ENCODE measurements around the gene ESR1. TPM values are rescaled to one million over a fixed set of nuclear protein-coding genes. Genes with fewer than 3 reads are reported as not detected.
"Not testable (repeated sequence)": the region's sequence is repeated elsewhere in the genome, so short reads cannot be mapped to it uniquely, and the experiment has no call there.

ESR1 gene
- total RNA-seq, 2 donors from 2014 or later: 2.4 to 3.9 TPM

- Mint-ChIP-seq H3K4me1 (no peaks in the 10 kb centered on the region), H3K27me3 (peaks cover 8% of the 10 kb centered on the region), H3K27ac (no peak overlapping the region), H3K36me3 (ENCODE audit: low read depth) (no peaks in the 10 kb centered on the region), H3K4me3 (no peak overlapping the region)
- DNase-seq (no peak), ATAC-seq (no peak)
- H3K9me3 ChIP-seq (ENCODE audit: control insufficient read depth, low read length, poor library complexity, severe bottlenecking): no peaks in the 10 kb centered on the region
These were observed 108.6 kb downstream of the ESR1 start for GRCh38 chr6:151916075-151916474.

GRCh38 chr6:151916680-151917164 is 109.2 kb downstream of the ESR1 start:
- Mint-ChIP-seq H3K27ac (no peak overlapping the region), H3K27me3 (peaks cover 4% of the 10 kb centered on the region), H3K4me1 (no peaks in the 10 kb centered on the region), H3K4me3 (no peak overlapping the region), H3K36me3 (ENCODE audit: low read depth) (no peaks in the 10 kb centered on the region)
- H3K9me3 ChIP-seq (ENCODE audit: control insufficient read depth, low read length, poor library complexity, severe bottlenecking): no peaks in the 10 kb centered on the region
- no peak for ATAC-seq
- DNase-seq: no peak

- no peaks in the 10 kb centered on the region for H3K9me3 ChIP-seq (ENCODE audit: control insufficient read depth, low read length, poor library complexity, severe bottlenecking)
- H3K36me3 Mint-ChIP-seq (ENCODE audit: low read depth): no peaks in the 10 kb centered on the region
- DNase-seq (no peak), ATAC-seq (no peak)
- H3K27me3 Mint-ChIP-seq: peaks cover under 1% of the 10 kb centered on the region
- no peaks in the 10 kb centered on the region for H3K4me1 Mint-ChIP-seq
- H3K27ac Mint-ChIP-seq: no peak overlapping the region
- no peak overlapping the region for H3K4me3 Mint-ChIP-seq
These were observed 110.2 kb downstream of the ESR1 start for GRCh38 chr6:151917531-151918329.

- ATAC-seq (no peak), DNase-seq (no peak)
- H3K4me1 Mint-ChIP-seq: no peaks in the 10 kb centered on the region
- H3K4me3 Mint-ChIP-seq: no peak overlapping the region
- no peaks in the 10 kb centered on the region for H3K36me3 Mint-ChIP-seq (ENCODE audit: low read depth)
- peaks cover 4% of the 10 kb centered on the region for H3K27me3 Mint-ChIP-seq
- H3K27ac Mint-ChIP-seq: no peak overlapping the region
- H3K9me3 ChIP-seq (ENCODE audit: control insufficient read depth, low read length, poor library complexity, severe bottlenecking): no peaks in the 10 kb centered on the region
These were observed 132.8 kb downstream of the ESR1 start for GRCh38 chr6:151940307-151940706.

GRCh38 chr6:151948002-151948743 is 140.7 kb downstream of the ESR1 start:
- DNase-seq: no peak
- Mint-ChIP-seq H3K36me3 (ENCODE audit: low read depth) (no peaks in the 10 kb centered on the region), H3K27me3 (peaks cover 4% of the 10 kb centered on the region), H3K4me3 (no peak overlapping the region), H3K27ac (no peak overlapping the region), H3K4me1 (peaks cover 4% of the 10 kb centered on the region)
- peaks cover 3% of the 10 kb centered on the region for H3K9me3 ChIP-seq (ENCODE audit: control insufficient read depth, low read length, poor library complexity, severe bottlenecking)
- no peak for ATAC-seq

- no peak for ATAC-seq
- Mint-ChIP-seq H3K4me3 (no peak overlapping the region), H3K27ac (no peak overlapping the region), H3K36me3 (ENCODE audit: low read depth) (no peaks in the 10 kb centered on the region), H3K4me1 (peaks cover 5% of the 10 kb centered on the region), H3K27me3 (peaks cover 4% of the 10 kb centered on the region)
- no peaks in the 10 kb centered on the region for H3K9me3 ChIP-seq (ENCODE audit: control insufficient read depth, low read length, poor library complexity, severe bottlenecking)
- DNase-seq: no peak
These were observed 150.8 kb downstream of the ESR1 start for GRCh38 chr6:151958332-151958731.

- DNase-seq: no peak
- Mint-ChIP-seq H3K4me1 (peaks cover 5% of the 10 kb centered on the region), H3K27ac (no peak overlapping the region), H3K4me3 (no peak overlapping the region), H3K36me3 (ENCODE audit: low read depth) (no peaks in the 10 kb centered on the region), H3K27me3 (peaks cover 4% of the 10 kb centered on the region)
- ATAC-seq: no peak
- no peaks in the 10 kb centered on the region for H3K9me3 ChIP-seq (ENCODE audit: control insufficient read depth, low read length, poor library complexity, severe bottlenecking)
These were observed 151.6 kb downstream of the ESR1 start for GRCh38 chr6:151959086-151959485.

DNA sequence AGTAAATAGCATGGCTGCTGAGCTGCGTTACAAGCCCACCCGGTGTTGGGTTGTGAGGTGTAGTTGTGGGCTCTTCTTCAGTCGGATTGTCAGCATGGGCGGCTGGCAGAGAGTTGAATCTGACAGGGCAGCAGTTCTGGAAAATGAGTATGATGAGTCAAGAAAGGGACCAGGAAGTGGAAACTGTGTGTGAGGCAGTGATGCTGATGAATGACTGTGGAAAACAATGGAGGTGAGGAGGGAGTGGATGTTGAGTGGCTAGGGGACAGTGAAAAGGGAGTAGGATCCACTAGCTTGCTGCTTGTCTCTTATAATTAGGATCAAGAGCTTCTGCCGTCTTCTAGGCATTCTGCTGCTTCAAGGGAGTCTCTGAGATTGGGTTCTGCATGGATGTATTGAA is 154.3 kb downstream of the ESR1 start:
- ATAC-seq (no peak), DNase-seq (no peak)
- H3K27me3 Mint-ChIP-seq: peaks cover 9% of the 10 kb centered on the region
- no peaks in the 10 kb centered on the region for H3K36me3 Mint-ChIP-seq (ENCODE audit: low read depth)
- no peak overlapping the region for H3K27ac Mint-ChIP-seq
- no peak overlapping the region for H3K4me3 Mint-ChIP-seq
- peaks cover 5% of the 10 kb centered on the region for H3K4me1 Mint-ChIP-seq
- H3K9me3 ChIP-seq (ENCODE audit: control insufficient read depth, low read length, poor library complexity, severe bottlenecking): no peaks in the 10 kb centered on the region

GRCh38 chr6:151962246-151962846 is 154.9 kb downstream of the ESR1 start:
- no peak overlapping the region for H3K4me3 Mint-ChIP-seq
- DNase-seq (no peak), ATAC-seq (no peak)
- peaks cover 14% of the 10 kb centered on the region for H3K27me3 Mint-ChIP-seq
- H3K36me3 Mint-ChIP-seq (ENCODE audit: low read depth): no peaks in the 10 kb centered on the region
- H3K9me3 ChIP-seq (ENCODE audit: control insufficient read depth, low read length, poor library complexity, severe bottlenecking): no peaks in the 10 kb centered on the region
- H3K4me1 Mint-ChIP-seq: peaks cover 5% of the 10 kb centered on the region
- H3K27ac Mint-ChIP-seq: no peak overlapping the region

DNA sequence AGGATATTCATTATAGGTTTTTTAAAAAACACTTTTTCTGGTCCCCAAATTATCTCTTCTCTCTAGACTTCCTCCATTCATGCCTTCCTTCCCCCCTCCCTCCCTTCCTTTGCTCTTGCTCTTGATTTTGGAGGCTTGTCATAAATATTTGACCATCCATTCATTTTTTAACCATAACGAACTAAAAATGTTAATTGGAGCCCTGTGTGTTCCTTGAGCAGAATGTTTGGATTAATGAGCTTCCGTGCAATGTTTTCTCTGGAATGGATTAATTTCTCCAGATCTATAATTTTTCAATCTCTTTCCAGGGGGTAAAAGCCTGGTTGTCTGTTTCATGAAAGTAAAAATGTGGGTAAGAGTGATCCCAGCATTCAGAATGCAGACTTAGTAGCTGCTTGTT is 155.5 kb downstream of the ESR1 start:
- no peak for DNase-seq
- ATAC-seq: no peak
- no peaks in the 10 kb centered on the region for H3K36me3 Mint-ChIP-seq (ENCODE audit: low read depth)
- H3K27me3 Mint-ChIP-seq: peaks cover 16% of the 10 kb centered on the region
- no peak overlapping the region for H3K4me3 Mint-ChIP-seq
- peaks cover 5% of the 10 kb centered on the region for H3K4me1 Mint-ChIP-seq
- H3K9me3 ChIP-seq (ENCODE audit: control insufficient read depth, low read length, poor library complexity, severe bottlenecking): no peaks in the 10 kb centered on the region
- H3K27ac Mint-ChIP-seq: no peak overlapping the region

GRCh38 chr6:151964412-151964811 is 156.9 kb downstream of the ESR1 start:
- not testable (repeated sequence) for H3K36me3 Mint-ChIP-seq (ENCODE audit: low read depth)
- peaks cover 16% of the 10 kb centered on the region for H3K27me3 Mint-ChIP-seq

GRCh38 chr6:151974061-151974617 is 166.7 kb downstream of the ESR1 start:
- DNase-seq: no peak
- Mint-ChIP-seq H3K36me3 (ENCODE audit: low read depth) (peaks cover 3% of the 10 kb centered on the region), H3K27me3 (peaks cover 14% of the 10 kb centered on the region), H3K27ac (no peak overlapping the region), H3K4me1 (no peaks in the 10 kb centered on the region), H3K4me3 (no peak overlapping the region)
- ATAC-seq: no peak
- H3K9me3 ChIP-seq (ENCODE audit: control insufficient read depth, low read length, poor library complexity, severe bottlenecking): no peaks in the 10 kb centered on the region

More at GRCh38 chr6:151964412-151964811, 156.9 kb downstream of the ESR1 start:
- H3K9me3 ChIP-seq (ENCODE audit: control insufficient read depth, low read length, poor library complexity, severe bottlenecking); H3K4me1 Mint-ChIP-seq; H3K27ac Mint-ChIP-seq; ATAC-seq; DNase-seq; H3K4me3 Mint-ChIP-seq: not testable (repeated sequence)

- DNase-seq (no peak), ATAC-seq (no peak)
- Mint-ChIP-seq H3K4me3 (no peak overlapping the region), H3K36me3 (ENCODE audit: low read depth) (peaks cover 3% of the 10 kb centered on the region), H3K27me3 (peaks cover 11% of the 10 kb centered on the region), H3K4me1 (no peaks in the 10 kb centered on the region), H3K27ac (no peak overlapping the region)
- H3K9me3 ChIP-seq (ENCODE audit: control insufficient read depth, low read length, poor library complexity, severe bottlenecking): no peaks in the 10 kb centered on the region
These were observed 168.3 kb downstream of the ESR1 start for GRCh38 chr6:151975795-151976194.

Measured in T-helper 17 cell (primary cell).